Astrocyte of the spinal cord (primary cell): ENCODE data around the gene VPS11.

ENCODE experiments used
- DNase-seq: peaks from one replicate; pipeline ENCODE4 v3.0.0; 2011; ENCODE audit warnings: low read depth, low spot score
- H3K4me3 ChIP-seq: 2 replicates; pipeline ENCODE4 v1.5.1; 2011; ENCODE audit warnings: low read depth, mild to moderate bottlenecking, low read length, moderate library complexity
- CTCF ChIP-seq: IDR thresholded peaks from 2 replicates; pipeline ENCODE4 v1.5.1; 2012; ENCODE audit warnings: low read depth, mild to moderate bottlenecking, low read length, inconsistent platforms
- in situ Hi-C: cut with HindIII; loops from 2 replicates; pipeline ENCODE4 v1.10.0; 2017; ENCODE audit warnings: low sequenced_read_pairs

VPS11 gene

GRCh38 chr11:119126675-119127268, 59.2 kb downstream of the VPS11 start:
- no peak for TF ChIP-seq CTCF
- no peak overlapping the region for H3K4me3 ChIP-seq
- in situ Hi-C loops, result no loop called here
- no peak for DNase-seq

- in situ Hi-C loops, result no loop called here
Measured at GRCh38 chr11:119130662-119131061, 63.0 kb downstream of the VPS11 start.

More at GRCh38 chr11:119130662-119131061, 63.0 kb downstream of the VPS11 start:
- H3K4me3 ChIP-seq, result no peak overlapping the region
- DNase-seq, result no peak
- TF ChIP-seq CTCF, result no peak
